ENCODE results near the gene DCPS. TPM values are rescaled to one million over a fixed set of nuclear protein-coding genes. Genes with fewer than 3 reads are reported as not detected.
"Not testable (repeated sequence)": the region's sequence is repeated elsewhere in the genome, so short reads cannot be mapped to it uniquely, and the experiment has no call there.

Gene DCPS
- total RNA-seq, 1 donor from 2014 or later = 42.1 TPM

DNA sequence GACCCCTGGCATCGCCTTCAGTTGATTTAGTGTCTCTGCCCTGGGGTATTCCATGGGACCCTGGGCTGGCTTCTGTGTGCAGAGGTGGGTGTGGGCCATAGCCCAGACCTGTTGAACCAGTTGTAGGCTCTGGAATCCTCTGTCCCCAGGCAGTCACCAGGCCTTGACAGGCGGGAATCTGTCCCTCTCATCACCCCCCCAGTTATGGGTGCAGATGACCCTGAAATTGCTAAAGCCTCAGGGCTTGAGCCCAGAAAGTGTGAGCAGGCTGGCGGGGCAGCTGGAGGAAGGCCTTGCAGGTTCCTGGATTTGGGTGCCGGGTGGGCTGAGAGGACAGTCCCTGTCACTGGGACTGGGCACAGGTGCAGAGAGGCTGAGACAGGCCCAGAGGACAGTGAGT lies 78.8 kb downstream of the DCPS start:
- intact Hi-C loops (cut with micrococcal nuclease); H3K36me3 Mint-ChIP-seq (ENCODE audit: low read depth); DNase-seq (ENCODE audit: low spot score); H3K27ac Mint-ChIP-seq; H3K27me3 Mint-ChIP-seq (ENCODE audit: low read depth); H3K4me3 Mint-ChIP-seq (ENCODE audit: low read depth); H3K4me1 Mint-ChIP-seq (ENCODE audit: low read depth); H3K9me3 Mint-ChIP-seq: not testable (repeated sequence)

DNA sequence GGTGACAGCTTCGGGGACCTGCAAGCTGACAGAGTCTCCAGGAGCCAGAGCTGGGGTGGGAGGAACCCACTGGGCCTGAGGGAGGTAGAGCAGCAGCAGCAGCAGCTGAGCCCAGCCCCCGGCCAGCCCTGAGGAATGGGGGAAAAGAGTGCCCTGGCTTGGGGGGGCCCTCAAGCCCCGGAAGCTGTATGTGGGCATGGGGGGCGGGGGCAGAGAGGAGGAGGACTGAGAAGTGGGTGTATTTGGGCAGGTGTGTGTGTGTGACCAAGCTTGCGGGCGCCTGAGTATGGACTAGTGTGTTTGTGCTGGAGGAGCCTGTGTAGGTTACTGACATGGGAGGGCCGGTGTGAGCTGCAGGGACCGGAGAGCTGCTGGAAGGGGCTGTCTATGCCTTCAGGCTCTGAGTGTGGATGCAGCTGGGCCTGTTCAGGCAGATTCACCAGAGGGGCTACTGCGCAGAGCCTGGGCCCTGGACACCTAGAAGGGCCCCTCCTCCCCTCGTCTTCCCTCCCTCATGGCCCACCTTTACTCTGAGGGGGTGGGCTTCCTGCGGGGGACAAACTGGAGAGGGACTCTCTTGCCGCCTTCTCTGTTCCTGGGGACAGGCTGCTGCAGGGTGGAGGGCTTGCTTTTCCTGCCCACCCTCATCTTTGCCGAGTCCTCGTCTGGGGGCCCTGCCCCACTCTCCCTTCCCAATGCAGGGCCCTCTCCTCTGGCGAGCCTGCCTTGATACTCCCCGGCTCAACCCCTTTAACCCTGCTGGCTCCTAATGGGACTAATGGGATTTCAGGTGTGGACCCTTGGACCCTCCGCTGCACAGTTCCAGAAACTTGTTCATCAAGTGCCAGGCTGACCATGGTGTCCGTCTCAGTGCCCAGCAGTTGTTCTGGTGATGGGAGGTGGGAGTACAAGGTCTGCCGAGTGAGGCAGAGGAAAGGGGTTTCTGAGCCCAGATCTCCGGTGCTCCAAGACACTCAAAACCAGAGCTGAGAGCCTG lies 79.8 kb downstream of the DCPS start:
- Mint-ChIP-seq H3K27ac (no peak overlapping the region), H3K4me1 (ENCODE audit: low read depth) (no peaks in the 10 kb centered on the region), H3K9me3 (no peaks in the 10 kb centered on the region), H3K36me3 (ENCODE audit: low read depth) (no peaks in the 10 kb centered on the region), H3K27me3 (ENCODE audit: low read depth) (no peaks in the 10 kb centered on the region), H3K4me3 (ENCODE audit: low read depth) (no peak overlapping the region)
- DNase-seq (ENCODE audit: low spot score) = no peak
- intact Hi-C loops (cut with micrococcal nuclease) = no loop called here

- H3K4me1 Mint-ChIP-seq (ENCODE audit: low read depth) = no peaks in the 10 kb centered on the region
- no peaks in the 10 kb centered on the region for H3K9me3 Mint-ChIP-seq
- intact Hi-C loops (cut with micrococcal nuclease) = no loop called here
- no peak overlapping the region for H3K27ac Mint-ChIP-seq
- H3K36me3 Mint-ChIP-seq (ENCODE audit: low read depth) = no peaks in the 10 kb centered on the region
- no peak for DNase-seq (ENCODE audit: low spot score)
- no peak overlapping the region for H3K4me3 Mint-ChIP-seq (ENCODE audit: low read depth)
- H3K27me3 Mint-ChIP-seq (ENCODE audit: low read depth) = no peaks in the 10 kb centered on the region
These were observed 80.7 kb downstream of the DCPS start for GRCh38 chr11:126384449-126385070.

- Mint-ChIP-seq H3K27me3 (ENCODE audit: low read depth) (no peaks in the 10 kb centered on the region), H3K9me3 (no peaks in the 10 kb centered on the region), H3K4me1 (ENCODE audit: low read depth) (no peaks in the 10 kb centered on the region), H3K27ac (no peak overlapping the region), H3K4me3 (ENCODE audit: low read depth) (no peak overlapping the region), H3K36me3 (ENCODE audit: low read depth) (no peaks in the 10 kb centered on the region)
- intact Hi-C loops (cut with micrococcal nuclease) = no loop called here
- no peak for DNase-seq (ENCODE audit: low spot score)
These were observed 82.3 kb downstream of the DCPS start for GRCh38 chr11:126385991-126386728.

- H3K27me3 Mint-ChIP-seq (ENCODE audit: low read depth); H3K27ac Mint-ChIP-seq; H3K36me3 Mint-ChIP-seq (ENCODE audit: low read depth); H3K4me1 Mint-ChIP-seq (ENCODE audit: low read depth); H3K9me3 Mint-ChIP-seq; DNase-seq (ENCODE audit: low spot score); intact Hi-C loops (cut with micrococcal nuclease); H3K4me3 Mint-ChIP-seq (ENCODE audit: low read depth): not testable (repeated sequence)
These were observed 82.8 kb downstream of the DCPS start for GRCh38 chr11:126386729-126387071.

- no peak for DNase-seq (ENCODE audit: low spot score)
- intact Hi-C loops (cut with micrococcal nuclease) = no loop called here
- Mint-ChIP-seq H3K9me3 (no peaks in the 10 kb centered on the region), H3K27me3 (ENCODE audit: low read depth) (no peaks in the 10 kb centered on the region), H3K36me3 (ENCODE audit: low read depth) (no peaks in the 10 kb centered on the region), H3K27ac (no peak overlapping the region), H3K4me1 (ENCODE audit: low read depth) (peaks cover 3% of the 10 kb centered on the region), H3K4me3 (ENCODE audit: low read depth) (no peak overlapping the region)
These were observed 84.0 kb downstream of the DCPS start for GRCh38 chr11:126387857-126388256.

DNA sequence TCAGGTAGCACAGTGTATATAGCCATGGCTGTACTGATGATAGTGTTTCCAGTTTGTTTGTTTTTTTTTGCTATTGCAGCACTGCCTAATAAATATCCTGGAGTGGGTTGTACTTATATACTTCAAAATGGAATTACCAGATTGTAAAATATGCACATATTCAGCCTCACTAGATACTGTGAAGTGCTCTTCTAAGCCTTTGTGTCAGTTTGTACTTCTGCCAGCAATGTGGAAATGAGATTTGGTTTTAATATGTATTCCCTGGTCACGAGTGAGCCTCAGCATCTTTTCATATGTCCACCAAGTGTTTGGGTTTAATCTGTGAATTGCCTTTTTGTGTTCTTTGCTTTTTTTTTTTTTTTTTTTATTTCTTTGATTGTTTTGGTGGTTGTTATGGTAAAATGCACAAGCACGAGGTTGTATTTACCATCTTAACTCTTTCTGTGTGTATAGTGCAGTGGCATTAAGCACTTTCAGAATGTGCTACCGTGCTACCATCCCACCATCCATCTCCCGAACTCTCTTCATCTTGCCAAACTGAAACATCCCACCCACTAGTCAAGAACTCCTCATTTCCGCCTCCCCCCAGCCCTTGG lies 86.5 kb downstream of the DCPS start:
- Mint-ChIP-seq H3K9me3 (no peaks in the 10 kb centered on the region), H3K4me1 (ENCODE audit: low read depth) (peaks cover 3% of the 10 kb centered on the region), H3K27me3 (ENCODE audit: low read depth) (no peaks in the 10 kb centered on the region), H3K4me3 (ENCODE audit: low read depth) (no peak overlapping the region), H3K36me3 (ENCODE audit: low read depth) (no peaks in the 10 kb centered on the region), H3K27ac (no peak overlapping the region)
- intact Hi-C loops (cut with micrococcal nuclease) = no loop called here
- DNase-seq (ENCODE audit: low spot score) = no peak

DNA sequence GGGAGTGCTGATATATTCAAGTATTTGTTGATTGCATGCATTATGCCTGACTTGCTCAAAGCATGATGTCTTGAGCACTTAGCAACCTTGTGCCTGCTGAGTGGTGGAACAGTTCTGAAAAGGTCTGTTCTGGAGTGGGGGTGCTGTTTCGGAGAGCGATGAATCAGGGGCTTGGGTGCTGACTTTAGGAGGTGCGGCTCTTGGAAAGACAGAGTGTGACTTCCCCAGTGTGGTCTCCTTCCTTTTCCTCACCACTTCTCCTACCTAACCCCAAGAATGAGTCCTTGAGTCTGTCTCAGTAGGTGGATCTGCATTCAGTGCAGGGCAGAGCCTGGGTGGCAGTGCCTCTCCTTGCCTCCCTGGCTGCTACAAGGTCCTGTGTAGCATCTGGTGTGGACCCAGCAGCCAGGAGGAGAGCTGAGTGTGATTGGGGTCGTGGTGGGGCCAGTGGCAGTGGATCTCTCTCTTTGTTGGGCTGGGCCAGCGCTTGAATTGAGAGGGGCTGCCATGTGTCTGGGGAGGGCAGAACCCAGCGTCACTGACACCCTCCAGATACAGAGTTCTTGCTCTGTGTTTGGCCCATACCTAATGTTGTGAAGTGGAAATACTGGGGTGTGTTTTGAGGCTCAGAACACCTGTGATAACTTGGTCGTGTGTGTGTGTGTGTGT lies 87.6 kb downstream of the DCPS start:
- no peaks in the 10 kb centered on the region for H3K9me3 Mint-ChIP-seq
- no peak overlapping the region for H3K4me3 Mint-ChIP-seq (ENCODE audit: low read depth)
- DNase-seq (ENCODE audit: low spot score) = no peak
- intact Hi-C loops (cut with micrococcal nuclease) = no loop called here
- H3K36me3 Mint-ChIP-seq (ENCODE audit: low read depth) = no peaks in the 10 kb centered on the region
- no peaks in the 10 kb centered on the region for H3K27me3 Mint-ChIP-seq (ENCODE audit: low read depth)
- peaks cover 3% of the 10 kb centered on the region for H3K4me1 Mint-ChIP-seq (ENCODE audit: low read depth)
- no peak overlapping the region for H3K27ac Mint-ChIP-seq

DNA sequence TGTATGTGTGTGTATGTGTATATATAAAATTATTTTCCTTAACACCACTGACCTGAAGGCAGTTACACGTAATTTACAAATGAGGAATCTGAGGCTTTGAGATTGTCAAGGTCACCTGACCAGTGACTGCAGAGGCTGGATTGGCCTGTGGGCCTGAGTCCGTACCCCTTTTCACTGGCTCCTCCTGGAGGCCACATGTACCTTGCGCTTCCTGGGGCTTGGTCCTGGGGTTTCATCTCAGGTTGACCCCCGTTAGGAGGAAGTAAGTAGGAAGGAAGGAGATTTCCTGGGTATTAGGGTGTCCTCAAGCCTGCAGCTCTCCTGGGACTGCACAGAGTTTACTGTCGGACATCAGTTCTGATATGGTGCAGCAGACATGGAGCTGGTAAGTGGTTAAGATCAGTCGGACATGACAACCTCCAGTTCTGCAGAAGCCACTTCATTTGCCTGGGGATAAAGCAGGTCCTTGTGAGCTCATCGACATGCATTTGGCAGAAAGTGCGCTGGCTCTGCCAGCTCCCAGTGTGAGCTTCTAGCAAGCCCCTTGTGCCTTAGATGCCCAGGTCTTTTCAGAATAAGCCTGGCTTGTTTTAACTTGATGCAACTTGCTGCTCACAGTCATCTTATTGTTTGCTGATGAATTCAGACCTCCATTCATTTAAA lies 88.2 kb downstream of the DCPS start:
- H3K9me3 Mint-ChIP-seq = no peaks in the 10 kb centered on the region
- intact Hi-C loops (cut with micrococcal nuclease) = no loop called here
- H3K27ac Mint-ChIP-seq = no peak overlapping the region
- no peaks in the 10 kb centered on the region for H3K27me3 Mint-ChIP-seq (ENCODE audit: low read depth)
- H3K36me3 Mint-ChIP-seq (ENCODE audit: low read depth) = no peaks in the 10 kb centered on the region
- H3K4me1 Mint-ChIP-seq (ENCODE audit: low read depth) = peaks cover 3% of the 10 kb centered on the region
- no peak for DNase-seq (ENCODE audit: low spot score)
- H3K4me3 Mint-ChIP-seq (ENCODE audit: low read depth) = no peak overlapping the region

GRCh38 chr11:126392633-126393013 lies 88.8 kb downstream of the DCPS start:
- H3K27me3 Mint-ChIP-seq (ENCODE audit: low read depth) = no peaks in the 10 kb centered on the region
- intact Hi-C loops (cut with micrococcal nuclease) = no loop called here

DNA sequence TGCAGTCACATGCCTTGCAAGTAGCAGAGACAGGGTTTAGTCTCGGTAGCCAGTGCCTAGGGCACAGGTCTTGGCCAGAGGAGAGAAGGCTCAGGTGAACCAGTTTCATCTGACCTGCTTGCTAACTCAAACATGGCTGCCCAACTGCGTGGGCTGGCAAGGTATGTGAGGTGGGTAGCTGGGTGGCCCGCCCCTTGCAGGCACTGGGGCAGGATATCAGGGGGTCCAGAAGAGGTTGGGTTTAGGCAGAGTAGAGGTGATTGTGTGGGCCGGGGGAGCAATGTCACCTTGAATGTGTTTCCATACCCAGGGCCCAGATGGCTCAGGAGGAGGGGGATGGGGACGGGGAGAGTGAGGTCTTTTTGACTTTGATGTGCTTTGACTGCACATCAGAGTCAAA lies 89.3 kb downstream of the DCPS start:
- intact Hi-C loops (cut with micrococcal nuclease) = no loop called here
- Mint-ChIP-seq H3K9me3 (no peaks in the 10 kb centered on the region), H3K4me3 (ENCODE audit: low read depth) (no peak overlapping the region), H3K27ac (no peak overlapping the region), H3K36me3 (ENCODE audit: low read depth) (no peaks in the 10 kb centered on the region), H3K4me1 (ENCODE audit: low read depth) (peaks cover 3% of the 10 kb centered on the region), H3K27me3 (ENCODE audit: low read depth) (no peaks in the 10 kb centered on the region)
- no peak for DNase-seq (ENCODE audit: low spot score)

More at GRCh38 chr11:126392633-126393013, 88.8 kb downstream of the DCPS start:
- H3K27ac Mint-ChIP-seq = no peak overlapping the region
- no peak for DNase-seq (ENCODE audit: low spot score)
- no peaks in the 10 kb centered on the region for H3K9me3 Mint-ChIP-seq
- no peaks in the 10 kb centered on the region for H3K36me3 Mint-ChIP-seq (ENCODE audit: low read depth)
- H3K4me1 Mint-ChIP-seq (ENCODE audit: low read depth) = peaks cover 3% of the 10 kb centered on the region
- no peak overlapping the region for H3K4me3 Mint-ChIP-seq (ENCODE audit: low read depth)

DNA sequence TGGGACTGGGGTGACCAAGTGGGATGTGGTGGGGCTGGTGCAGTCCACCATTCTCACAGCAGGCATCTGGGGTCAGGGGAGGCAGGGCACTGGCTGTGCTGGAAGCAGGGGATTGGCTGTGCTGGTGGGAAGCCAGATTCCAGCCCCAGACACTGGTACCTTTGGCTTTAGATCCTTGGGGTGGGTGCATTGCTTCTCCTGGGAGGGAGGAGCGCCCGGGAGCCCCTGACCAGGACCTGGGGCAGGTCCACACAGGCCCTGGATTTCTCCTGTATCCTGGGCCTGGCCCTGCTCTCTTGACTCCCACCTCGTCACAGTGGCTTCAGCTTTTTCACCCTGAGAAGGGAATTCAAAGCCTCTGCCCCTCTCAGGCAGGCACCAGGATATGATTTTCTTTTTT lies 90.2 kb downstream of the DCPS start:
- no peaks in the 10 kb centered on the region for H3K9me3 Mint-ChIP-seq
- H3K4me1 Mint-ChIP-seq (ENCODE audit: low read depth) = peaks cover 3% of the 10 kb centered on the region
- H3K4me3 Mint-ChIP-seq (ENCODE audit: low read depth) = no peak overlapping the region
- no peak for DNase-seq (ENCODE audit: low spot score)
- intact Hi-C loops (cut with micrococcal nuclease) = no loop called here
- H3K36me3 Mint-ChIP-seq (ENCODE audit: low read depth) = no peaks in the 10 kb centered on the region
- H3K27me3 Mint-ChIP-seq (ENCODE audit: low read depth) = no peaks in the 10 kb centered on the region
- H3K27ac Mint-ChIP-seq = no peak overlapping the region

Measured in activated T-helper 2 cell treated with anti-CD3 and anti-CD28 coated beads, Interferon-gamma antibody, Interleukin-2, Interleukin-4, amounts not matched to agents 10 μg/mL and 5 μg/mL and 100 μg/mL, durations not matched to agents 14 hours and 24 hours and 36 hours (primary cell).